Measurements from ENCODE around the gene AQP4.

AQP4 gene

DNA sequence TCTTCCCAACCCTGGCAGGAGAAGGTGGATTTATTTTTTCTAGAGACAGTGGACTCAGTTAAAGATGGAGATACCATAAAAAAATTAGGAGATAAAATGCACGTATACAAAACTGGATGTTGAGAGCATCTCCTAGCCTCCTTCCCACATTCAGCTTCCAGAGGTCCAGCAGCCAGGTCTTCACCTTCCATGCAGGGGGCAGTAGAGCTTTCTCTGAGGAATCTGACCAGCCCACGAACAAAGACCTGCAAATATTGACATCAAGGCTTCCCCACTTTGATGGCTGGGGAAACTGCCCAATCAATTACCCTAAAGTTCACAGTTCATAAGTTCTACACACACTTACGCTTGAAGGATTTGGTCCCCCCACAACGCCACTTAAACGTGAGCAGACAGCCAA lies 24.5 kb downstream of the AQP4 start:
- Histone ChIP-seq H3K36me3 (ENCODE audit: control insufficient read depth, insufficient read depth, low read length) (no peaks in the 10 kb centered on the region), H2AK5ac (ENCODE audit: low read length) (no peak overlapping the region), H4K5ac (ENCODE audit: low read length) (no peak overlapping the region), H3K4ac (ENCODE audit: low read depth, low read length) (no peak overlapping the region), H2BK120ac (ENCODE audit: low read depth, low read length) (no peak overlapping the region), H3K4me2 (ENCODE audit: low read length) (no peak overlapping the region), H3K27me3 (ENCODE audit: insufficient read depth, low read length, poor library complexity) (no peaks in the 10 kb centered on the region), H3K4me1 (ENCODE audit: control insufficient read depth, low read depth, low read length) (no peaks in the 10 kb centered on the region), H3K79me1 (ENCODE audit: low read length) (no peaks in the 10 kb centered on the region), H3K18ac (ENCODE audit: low read length) (no peak overlapping the region), H3K56ac (ENCODE audit: low read length) (no peak overlapping the region), H3K4me3 (ENCODE audit: low read length) (no peak overlapping the region), H2BK15ac (replicated peaks; ENCODE audit: low read depth) (no peak overlapping the region), H3K27ac (ENCODE audit: low read depth, low read length) (no peak overlapping the region), H4K8ac (ENCODE audit: low read depth, low read length) (no peak overlapping the region), H3K79me2 (ENCODE audit: control insufficient read depth, insufficient read depth, low read length) (no peaks in the 10 kb centered on the region), H2BK5ac (ENCODE audit: low read length) (no peak overlapping the region), H3K9ac (ENCODE audit: low read length) (no peak overlapping the region), H3K23ac (ENCODE audit: low read length) (no peak overlapping the region)
- DNase-seq: peak; percentile 44
- no CpG with 5 or more reads among the region's 5 CpGs for WGBS (ENCODE audit: extremely low coverage, insufficient coverage, low lambda C conversion rate)

DNA sequence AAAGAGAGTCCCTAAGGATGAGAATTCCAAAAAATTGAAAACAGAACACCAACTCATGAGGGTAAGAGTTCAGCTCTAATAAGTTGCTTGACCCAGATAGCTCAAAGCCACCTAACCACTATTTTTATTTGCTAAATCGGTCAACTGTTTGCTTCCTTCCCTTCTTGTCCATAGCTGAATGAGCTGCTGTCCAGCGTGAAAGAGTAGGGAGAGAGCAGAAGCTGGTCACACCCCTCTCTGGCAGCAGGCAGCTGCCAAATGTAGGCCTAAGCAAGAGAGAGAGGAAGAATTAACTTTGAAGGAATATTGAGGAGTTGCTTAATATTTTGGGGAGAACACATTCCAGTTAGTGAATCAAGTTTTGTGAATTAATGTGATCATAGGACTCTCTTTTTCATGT lies 25.9 kb downstream of the AQP4 start:
- H2BK15ac ChIP-seq (replicated peaks; ENCODE audit: low read depth): no peak overlapping the region

DNA sequence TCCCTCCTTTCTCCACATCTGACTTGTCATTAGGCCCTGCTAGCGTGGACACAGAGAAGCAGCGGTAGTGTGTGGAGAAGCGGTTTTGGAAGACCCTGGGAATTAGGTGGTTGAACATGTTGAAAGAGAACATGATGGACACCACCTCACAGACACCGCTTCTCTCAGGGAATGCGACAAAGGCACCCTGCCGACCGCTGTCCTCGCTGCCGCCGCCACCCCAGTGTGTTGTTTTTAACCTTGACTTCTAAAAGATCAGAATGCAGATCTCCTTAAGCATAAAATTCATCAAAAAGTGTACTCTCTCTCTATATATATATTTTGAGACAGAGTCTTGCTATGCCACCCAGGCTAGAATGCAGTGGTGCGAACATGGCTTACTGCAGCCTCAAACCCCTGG lies 33.2 kb downstream of the AQP4 start:
- WGBS (ENCODE audit: extremely low coverage, insufficient coverage, low lambda C conversion rate): no CpG with 5 or more reads among the region's 11 CpGs
- Histone ChIP-seq H3K79me1 (ENCODE audit: low read length) (no peaks in the 10 kb centered on the region), H3K27ac (ENCODE audit: low read depth, low read length) (no peak overlapping the region)

More for the DNA sequence above, 25.9 kb downstream of the AQP4 start:
- no peak overlapping the region for H2BK120ac ChIP-seq (ENCODE audit: low read depth, low read length)
- no peak overlapping the region for H4K8ac ChIP-seq (ENCODE audit: low read depth, low read length)
- no peak overlapping the region for H3K4me2 ChIP-seq (ENCODE audit: low read length)
- H3K18ac ChIP-seq (ENCODE audit: low read length): no peak overlapping the region
- WGBS (ENCODE audit: extremely low coverage, insufficient coverage, low lambda C conversion rate): no CpG with 5 or more reads among the region's 2 CpGs
- no peak overlapping the region for H3K9ac ChIP-seq (ENCODE audit: low read length)
- no peaks in the 10 kb centered on the region for H3K4me1 ChIP-seq (ENCODE audit: control insufficient read depth, low read depth, low read length)
- H2AK5ac ChIP-seq (ENCODE audit: low read length): no peak overlapping the region
- H3K27me3 ChIP-seq (ENCODE audit: insufficient read depth, low read length, poor library complexity): no peaks in the 10 kb centered on the region
- no peak overlapping the region for H3K27ac ChIP-seq (ENCODE audit: low read depth, low read length)
- no peak overlapping the region for H2BK5ac ChIP-seq (ENCODE audit: low read length)
- no peak overlapping the region for H4K5ac ChIP-seq (ENCODE audit: low read length)
- H3K79me2 ChIP-seq (ENCODE audit: control insufficient read depth, insufficient read depth, low read length): no peaks in the 10 kb centered on the region
- H3K56ac ChIP-seq (ENCODE audit: low read length): no peak overlapping the region
- no peak overlapping the region for H3K4ac ChIP-seq (ENCODE audit: low read depth, low read length)
- H3K23ac ChIP-seq (ENCODE audit: low read length): no peak overlapping the region
- no peak for DNase-seq
- H3K79me1 ChIP-seq (ENCODE audit: low read length): no peaks in the 10 kb centered on the region
- H3K4me3 ChIP-seq (ENCODE audit: low read length): no peak overlapping the region
- no peaks in the 10 kb centered on the region for H3K36me3 ChIP-seq (ENCODE audit: control insufficient read depth, insufficient read depth, low read length)

DNA sequence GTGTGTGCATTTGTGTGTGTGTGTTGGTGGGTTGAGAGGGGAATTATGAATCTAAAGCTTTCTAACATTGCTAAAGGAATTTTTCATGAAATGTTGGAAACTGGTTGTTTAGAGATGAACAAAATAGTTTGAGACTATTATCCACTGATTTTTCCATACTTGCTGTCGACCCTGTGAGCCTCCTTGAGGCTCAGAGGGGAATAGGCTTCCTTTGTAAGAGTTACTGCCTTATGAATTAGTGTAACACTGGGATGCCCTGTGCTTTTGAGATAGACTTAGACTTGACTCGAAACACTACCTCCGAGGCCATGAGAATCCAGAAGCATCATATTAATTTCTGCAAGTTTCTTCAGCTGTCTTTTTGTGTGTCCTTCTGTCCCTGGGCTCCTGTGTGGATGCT lies 37.9 kb downstream of the AQP4 start:
- Histone ChIP-seq H3K23ac (ENCODE audit: low read length) (no peak overlapping the region), H3K4ac (ENCODE audit: low read depth, low read length) (no peak overlapping the region), H2AK5ac (ENCODE audit: low read length) (no peak overlapping the region), H3K56ac (ENCODE audit: low read length) (no peak overlapping the region), H3K27me3 (ENCODE audit: insufficient read depth, low read length, poor library complexity) (no peaks in the 10 kb centered on the region), H3K18ac (ENCODE audit: low read length) (no peak overlapping the region), H4K8ac (ENCODE audit: low read depth, low read length) (no peak overlapping the region), H2BK5ac (ENCODE audit: low read length) (no peak overlapping the region), H3K4me1 (ENCODE audit: control insufficient read depth, low read depth, low read length) (no peaks in the 10 kb centered on the region), H3K9ac (ENCODE audit: low read length) (no peak overlapping the region), H3K27ac (ENCODE audit: low read depth, low read length) (no peak overlapping the region), H3K36me3 (ENCODE audit: control insufficient read depth, insufficient read depth, low read length) (no peaks in the 10 kb centered on the region), H2BK120ac (ENCODE audit: low read depth, low read length) (no peak overlapping the region), H2BK15ac (replicated peaks; ENCODE audit: low read depth) (no peak overlapping the region), H3K4me3 (ENCODE audit: low read length) (no peak overlapping the region), H3K79me2 (ENCODE audit: control insufficient read depth, insufficient read depth, low read length) (no peaks in the 10 kb centered on the region), H4K5ac (ENCODE audit: low read length) (no peak overlapping the region), H3K79me1 (ENCODE audit: low read length) (no peaks in the 10 kb centered on the region), H3K4me2 (ENCODE audit: low read length) (no peak overlapping the region)
- WGBS (ENCODE audit: extremely low coverage, insufficient coverage, low lambda C conversion rate): no CpG with 5 or more reads among the region's 3 CpGs
- peak; percentile 21 for DNase-seq

More for the DNA sequence above, 33.2 kb downstream of the AQP4 start:
- H3K9ac ChIP-seq (ENCODE audit: low read length): no peak overlapping the region
- H4K5ac ChIP-seq (ENCODE audit: low read length): no peak overlapping the region
- no peak overlapping the region for H3K18ac ChIP-seq (ENCODE audit: low read length)
- H3K36me3 ChIP-seq (ENCODE audit: control insufficient read depth, insufficient read depth, low read length): no peaks in the 10 kb centered on the region
- H3K56ac ChIP-seq (ENCODE audit: low read length): no peak overlapping the region
- no peaks in the 10 kb centered on the region for H3K27me3 ChIP-seq (ENCODE audit: insufficient read depth, low read length, poor library complexity)
- no peak overlapping the region for H3K4me3 ChIP-seq (ENCODE audit: low read length)
- H3K4me1 ChIP-seq (ENCODE audit: control insufficient read depth, low read depth, low read length): no peaks in the 10 kb centered on the region
- DNase-seq: no peak
- H3K79me2 ChIP-seq (ENCODE audit: control insufficient read depth, insufficient read depth, low read length): no peaks in the 10 kb centered on the region
- H2BK15ac ChIP-seq (replicated peaks; ENCODE audit: low read depth): no peak overlapping the region
- no peak overlapping the region for H4K8ac ChIP-seq (ENCODE audit: low read depth, low read length)
- H2BK120ac ChIP-seq (ENCODE audit: low read depth, low read length): no peak overlapping the region
- H2AK5ac ChIP-seq (ENCODE audit: low read length): no peak overlapping the region
- no peak overlapping the region for H3K4ac ChIP-seq (ENCODE audit: low read depth, low read length)
- no peak overlapping the region for H2BK5ac ChIP-seq (ENCODE audit: low read length)
- H3K4me2 ChIP-seq (ENCODE audit: low read length): no peak overlapping the region
- H3K23ac ChIP-seq (ENCODE audit: low read length): no peak overlapping the region

DNA sequence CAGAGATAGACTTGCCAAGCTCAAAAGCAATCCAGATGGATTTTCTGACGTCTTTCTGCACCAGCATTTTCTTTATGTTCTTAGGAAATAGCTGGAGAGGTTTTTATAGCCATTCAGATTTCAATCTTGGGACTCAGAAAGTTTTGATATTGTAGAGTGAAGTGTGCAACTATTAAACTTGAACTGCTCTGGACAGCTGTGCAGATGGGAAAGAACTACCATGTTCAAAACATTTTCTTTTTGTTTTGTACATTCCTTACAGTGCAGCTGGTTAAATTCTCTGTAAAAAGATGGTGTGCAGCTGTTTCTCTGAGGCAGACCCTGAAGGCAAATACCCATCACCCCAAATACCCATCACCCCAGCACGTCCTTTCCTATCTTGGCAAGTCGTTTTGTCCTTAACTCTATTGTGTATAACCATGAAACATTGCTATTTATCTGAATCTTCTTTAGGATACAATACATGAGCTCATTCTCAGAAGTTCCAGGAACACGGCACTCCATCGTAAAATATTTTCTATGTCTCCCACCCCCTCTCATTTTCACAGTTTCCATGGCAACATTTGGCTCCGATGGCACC lies 38.8 kb downstream of the AQP4 start:
- no peaks in the 10 kb centered on the region for H3K79me1 ChIP-seq (ENCODE audit: low read length)
- H3K56ac ChIP-seq (ENCODE audit: low read length): no peak overlapping the region
- no peaks in the 10 kb centered on the region for H3K79me2 ChIP-seq (ENCODE audit: control insufficient read depth, insufficient read depth, low read length)
- no CpG with 5 or more reads among the region's 6 CpGs for WGBS (ENCODE audit: extremely low coverage, insufficient coverage, low lambda C conversion rate)
- H2AK5ac ChIP-seq (ENCODE audit: low read length): no peak overlapping the region
- H3K23ac ChIP-seq (ENCODE audit: low read length): no peak overlapping the region
- no peak overlapping the region for H3K18ac ChIP-seq (ENCODE audit: low read length)
- H2BK15ac ChIP-seq (replicated peaks; ENCODE audit: low read depth): no peak overlapping the region
- no peak overlapping the region for H4K8ac ChIP-seq (ENCODE audit: low read depth, low read length)
- no peak overlapping the region for H3K4me2 ChIP-seq (ENCODE audit: low read length)
- no peak overlapping the region for H2BK120ac ChIP-seq (ENCODE audit: low read depth, low read length)
- no peaks in the 10 kb centered on the region for H3K27me3 ChIP-seq (ENCODE audit: insufficient read depth, low read length, poor library complexity)
- no peaks in the 10 kb centered on the region for H3K36me3 ChIP-seq (ENCODE audit: control insufficient read depth, insufficient read depth, low read length)
- H3K27ac ChIP-seq (ENCODE audit: low read depth, low read length): no peak overlapping the region
- H4K5ac ChIP-seq (ENCODE audit: low read length): no peak overlapping the region
- DNase-seq: no peak
- H3K4me1 ChIP-seq (ENCODE audit: control insufficient read depth, low read depth, low read length): no peaks in the 10 kb centered on the region
- no peak overlapping the region for H3K4ac ChIP-seq (ENCODE audit: low read depth, low read length)
- H3K4me3 ChIP-seq (ENCODE audit: low read length): no peak overlapping the region
- H2BK5ac ChIP-seq (ENCODE audit: low read length): no peak overlapping the region
- no peak overlapping the region for H3K9ac ChIP-seq (ENCODE audit: low read length)

DNA sequence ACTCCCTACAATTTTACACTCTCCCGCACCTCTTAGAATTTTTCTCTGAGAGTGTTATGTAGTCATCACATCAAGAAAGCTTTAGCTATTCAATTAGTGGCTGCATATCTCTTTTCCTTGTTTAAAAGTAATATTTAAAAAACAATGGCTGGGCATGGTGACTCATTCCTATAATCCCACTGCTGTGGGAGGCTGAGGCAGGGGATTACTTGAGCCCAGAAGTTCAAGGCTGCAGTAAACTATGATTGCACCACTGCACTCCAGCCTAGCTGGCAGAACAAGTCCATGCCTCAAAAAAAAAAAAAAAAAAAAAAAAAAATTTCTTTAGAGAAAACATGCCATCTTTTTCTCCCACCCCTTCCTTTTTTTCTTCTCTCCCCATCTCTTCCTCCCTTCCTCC lies 44.3 kb downstream of the AQP4 start:
- no peak overlapping the region for H2AK5ac ChIP-seq (ENCODE audit: low read length)
- no peak overlapping the region for H3K9ac ChIP-seq (ENCODE audit: low read length)
- no peak overlapping the region for H4K8ac ChIP-seq (ENCODE audit: low read depth, low read length)
- no peak overlapping the region for H3K23ac ChIP-seq (ENCODE audit: low read length)
- WGBS (ENCODE audit: extremely low coverage, insufficient coverage, low lambda C conversion rate): no CpG with 5 or more reads among the region's 1 CpG
- no peak overlapping the region for H3K27ac ChIP-seq (ENCODE audit: low read depth, low read length)
- no peak for DNase-seq
- H4K5ac ChIP-seq (ENCODE audit: low read length): no peak overlapping the region
- no peak overlapping the region for H2BK5ac ChIP-seq (ENCODE audit: low read length)
- H3K4me3 ChIP-seq (ENCODE audit: low read length): no peak overlapping the region
- no peak overlapping the region for H3K18ac ChIP-seq (ENCODE audit: low read length)
- no peaks in the 10 kb centered on the region for H3K27me3 ChIP-seq (ENCODE audit: insufficient read depth, low read length, poor library complexity)
- no peak overlapping the region for H3K4ac ChIP-seq (ENCODE audit: low read depth, low read length)
- H3K79me2 ChIP-seq (ENCODE audit: control insufficient read depth, insufficient read depth, low read length): no peaks in the 10 kb centered on the region
- H2BK120ac ChIP-seq (ENCODE audit: low read depth, low read length): no peak overlapping the region
- no peak overlapping the region for H2BK15ac ChIP-seq (replicated peaks; ENCODE audit: low read depth)
- no peaks in the 10 kb centered on the region for H3K36me3 ChIP-seq (ENCODE audit: control insufficient read depth, insufficient read depth, low read length)
- no peak overlapping the region for H3K4me2 ChIP-seq (ENCODE audit: low read length)
- no peak overlapping the region for H3K56ac ChIP-seq (ENCODE audit: low read length)
- no peaks in the 10 kb centered on the region for H3K4me1 ChIP-seq (ENCODE audit: control insufficient read depth, low read depth, low read length)
- H3K79me1 ChIP-seq (ENCODE audit: low read length): no peaks in the 10 kb centered on the region

Data from mesendoderm (in vitro differentiated cells).